Esophagus muscularis mucosa (tissue), 3 donors: ENCODE measurements around the gene UBIAD1.

ENCODE experiments used
- CTCF ChIP-seq, 3 experiments: fragments of 200-600 bp in 2 of 3; fragments of 450-650 bp in 1 of 3; sonication (generic) in 2 of 3; IDR thresholded peaks; one replicate each; pipeline ENCODE4 v1.5.1; 2017 to 2019; ENCODE audit warnings: antibody characterized with exemption in 3 of 3, mild to moderate bottlenecking in 2 of 3, moderate library complexity in 1 of 3
- POLR2A ChIP-seq: fragments of 450-650 bp; IDR thresholded peaks from one replicate; pipeline ENCODE4 v1.6.1; 2017; ENCODE audit warnings: antibody characterized with exemption, moderate library complexity, mild to moderate bottlenecking, low read depth

DNA sequence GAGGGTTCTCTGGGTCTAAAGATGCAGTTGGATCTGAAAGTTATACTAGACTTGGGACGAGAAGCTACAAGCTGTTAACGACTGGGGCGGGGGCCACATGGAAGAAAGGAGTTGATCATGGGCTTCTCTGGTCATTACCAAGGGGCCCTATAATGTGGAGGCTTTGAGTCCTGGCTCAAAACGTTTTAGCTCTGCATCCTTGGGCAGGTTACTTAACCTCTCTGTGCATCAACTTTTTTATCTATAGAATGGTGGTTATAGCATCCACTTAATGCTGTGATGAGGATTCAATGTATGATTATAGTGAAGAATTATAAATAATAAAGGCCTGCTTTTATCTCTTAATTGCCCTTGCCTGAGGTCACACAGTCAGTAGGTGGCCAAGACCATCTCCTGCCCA is 53.1 kb downstream of the UBIAD1 start:
- no peak for TF ChIP-seq CTCF (IDR thresholded peaks at IDR 0.05)
- no peak for TF ChIP-seq POLR2A
